Smooth muscle cell of the umbilical artery (primary cell): Measurements from ENCODE around the gene ACCSL. TPM values are rescaled to one million over a fixed set of nuclear protein-coding genes. Genes with fewer than 3 reads are reported as not detected.

Source experiments
- total RNA-seq: library from RNA; depleted of rRNA; stranded (reverse); fragments of >200 nt; gene quantifications from 2 replicates; pipeline ENCODE4 v1.2.3, GENCODE V29; 2014

Gene ACCSL
- total RNA-seq, result not detected in 2 replicates

GRCh38 chr11:44047931-44048431 lies at the start of gene ACCSL:
Gene ACCSL (plus strand): TSS chr11:44047981. CDS start chr11:44048037, 56 bp downstream.

GRCh38 chr11:44065841-44066731 lies 18.3 kb downstream of the ACCSL start, which contains the start of gene ACCS:
Gene ACCS (plus strand): TSS chr11:44066270. CDS start chr11:44067628, 1,358 bp downstream.

GRCh38 chr11:44095506-44096359 lies 48.0 kb downstream of the ACCSL start, which contains the start of gene EXT2:
Gene EXT2 (plus strand): TSS chr11:44095678. CDS start chr11:44107713, 12,035 bp downstream.

Other genes with a start within 250 kb of the ACCSL start
- 22.0 and 22.3 TPM in 2 replicates for gene ALKBH3, start 167.2 kb upstream of the ACCSL start, total RNA-seq
- gene C11orf96, start 105.3 kb upstream of the ACCSL start, total RNA-seq, result 0.97 and 1.5 TPM in 2 replicates
- 6.4 and 6.5 TPM in 2 replicates for gene ACCS, start 18.3 kb downstream of the ACCSL start, total RNA-seq
- gene EXT2, start 47.7 kb downstream of the ACCSL start, total RNA-seq, result 324 and 375 TPM in 2 replicates